DND-41 (cell line): ENCODE results near the gene ARMC9.

Experiments
- ATAC-seq: fragments of 200-7000 bp; cut with Tn5 transposase; 3 replicates; pipeline ENCODE4 v1.9.1; 2021; ENCODE audit warnings: low read depth; ENCODE audit not compliant: insufficient read depth
- DNase-seq: peaks from one replicate; pipeline ENCODE4 v3.0.0-alpha.2; 2020
- H2AFZ ChIP-seq: 2 replicates; pipeline ENCODE4 v1.6.0; 2012; ENCODE audit warnings: low read depth, low read length
- H3K27ac ChIP-seq: 2 replicates; pipeline ENCODE4 v1.5.1; 2012; ENCODE audit warnings: low read length, inconsistent platforms
- H3K27me3 ChIP-seq: fragments of 200-600 bp; sonication (generic); 2 replicates; pipeline ENCODE4 v1.6.0; 2012; ENCODE audit warnings: low read length, mild to moderate bottlenecking, inconsistent platforms; ENCODE audit not compliant: insufficient read depth, poor library complexity
- H3K36me3 ChIP-seq: 2 replicates; pipeline ENCODE4 v1.5.1; 2012; ENCODE audit warnings: low read length, inconsistent platforms; ENCODE audit not compliant: insufficient read depth
- H3K4me1 ChIP-seq: 2 replicates; pipeline ENCODE4 v1.5.1; 2012; ENCODE audit warnings: mild to moderate bottlenecking, low read length; ENCODE audit not compliant: insufficient read depth
- H3K4me2 ChIP-seq: 2 replicates; pipeline ENCODE4 v1.6.0; 2012; ENCODE audit warnings: mild to moderate bottlenecking, moderate library complexity, low read length, inconsistent platforms; ENCODE audit not compliant: insufficient read depth
- H3K4me3 ChIP-seq, 2 experiments: fragments of 200-600 bp in 1 of 2; shearing (Covaris generic) in 1 of 2; 2 replicates each; pipeline ENCODE4 v1.5.1; 2012 to 2016; ENCODE audit warnings: inconsistent platforms in 2 of 2, low read length in 2 of 2, mild to moderate bottlenecking in 2 of 2, low read depth in 1 of 2, moderate library complexity in 1 of 2
- H3K79me2 ChIP-seq: 2 replicates; pipeline ENCODE4 v1.6.0; 2012; ENCODE audit warnings: low read length, inconsistent platforms; ENCODE audit not compliant: insufficient read depth
- H3K9ac ChIP-seq: 2 replicates; pipeline ENCODE4 v1.6.0; 2012; ENCODE audit warnings: low read depth, mild to moderate bottlenecking, inconsistent platforms, low read length, moderate library complexity
- H3K9me3 ChIP-seq: 2 replicates; pipeline ENCODE4 v1.5.1; 2012; ENCODE audit warnings: low read length, moderate library complexity, mild to moderate bottlenecking, inconsistent platforms; ENCODE audit not compliant: insufficient read depth, severe bottlenecking
- H4K20me1 ChIP-seq: 2 replicates; pipeline ENCODE4 v1.6.0; 2012; ENCODE audit warnings: low read length; ENCODE audit not compliant: insufficient read depth
- EZH2 ChIP-seq: IDR thresholded peaks from 3 replicates; pipeline ENCODE4 v1.6.1; 2012; ENCODE audit warnings: borderline replicate concordance, low read depth, mild to moderate bottlenecking, moderate library complexity, low read length, inconsistent platforms; ENCODE audit not compliant: severe bottlenecking
- TF ChIP-seq, protein P1 (sequence below): IDR thresholded peaks from 2 replicates; pipeline ENCODE4 v1.5.1; 2012; ENCODE audit warnings: borderline replicate concordance, low read length, moderate library complexity, mild to moderate bottlenecking; ENCODE audit not compliant: poor library complexity, severe bottlenecking; ENCODE audit errors: extremely low read depth

ARMC9 gene

DNA sequence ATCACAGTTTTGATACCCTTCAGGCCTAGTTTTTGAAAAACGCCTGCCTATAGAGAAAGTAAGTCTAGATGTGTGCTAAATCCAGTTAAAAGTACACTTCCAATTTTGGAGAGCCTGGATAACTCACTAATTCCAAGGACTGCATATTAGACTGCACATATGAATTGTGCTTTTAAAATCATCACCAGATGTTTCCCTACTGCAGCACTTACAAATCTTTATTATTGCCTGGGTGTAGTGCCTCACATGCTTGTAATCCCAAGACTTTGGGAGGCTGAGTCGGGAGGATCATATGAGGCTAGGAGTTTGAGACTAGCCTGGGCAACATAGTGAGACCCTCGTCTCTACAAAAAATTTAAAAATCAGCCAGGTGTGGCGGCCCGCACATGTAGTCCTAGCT, 37.7 kb upstream of the ARMC9 start:
- peaks cover 78% of the 10 kb centered on the region for H3K36me3 ChIP-seq
- H3K27ac ChIP-seq, result no peak overlapping the region

DNA sequence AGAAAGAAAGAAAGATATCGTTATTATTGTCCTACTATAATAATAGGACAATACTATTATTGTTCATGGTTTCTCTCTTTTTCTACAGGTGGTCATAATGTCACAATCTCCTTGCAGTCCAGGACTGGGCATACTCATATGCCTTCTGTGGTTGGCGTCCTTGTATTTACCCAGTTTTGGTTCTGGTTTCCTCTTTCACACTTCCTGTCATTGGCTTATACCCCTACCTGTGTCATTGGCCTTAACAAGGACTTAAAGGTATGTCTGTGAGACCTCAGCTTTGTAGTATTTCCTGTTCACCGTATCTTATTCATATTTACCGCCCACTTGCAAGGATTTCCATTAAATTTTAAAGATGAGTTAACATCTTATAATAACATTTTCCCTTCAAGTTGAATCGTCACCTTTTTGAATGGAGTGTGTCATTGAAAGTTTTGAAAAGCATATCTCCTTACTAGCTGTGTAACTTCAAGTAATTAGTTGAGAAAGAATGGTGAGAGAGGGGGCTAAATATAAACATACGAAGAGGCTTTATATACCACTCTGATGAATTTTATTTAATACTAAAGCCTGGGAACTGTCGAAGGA, 37.1 kb upstream of the ARMC9 start:
- ATAC-seq (no peak), DNase-seq (no peak)
- no peaks in the 10 kb centered on the region for H3K9me3 ChIP-seq
- no peak for TF ChIP-seq EZH2
- TF ChIP-seq, protein P1, sequence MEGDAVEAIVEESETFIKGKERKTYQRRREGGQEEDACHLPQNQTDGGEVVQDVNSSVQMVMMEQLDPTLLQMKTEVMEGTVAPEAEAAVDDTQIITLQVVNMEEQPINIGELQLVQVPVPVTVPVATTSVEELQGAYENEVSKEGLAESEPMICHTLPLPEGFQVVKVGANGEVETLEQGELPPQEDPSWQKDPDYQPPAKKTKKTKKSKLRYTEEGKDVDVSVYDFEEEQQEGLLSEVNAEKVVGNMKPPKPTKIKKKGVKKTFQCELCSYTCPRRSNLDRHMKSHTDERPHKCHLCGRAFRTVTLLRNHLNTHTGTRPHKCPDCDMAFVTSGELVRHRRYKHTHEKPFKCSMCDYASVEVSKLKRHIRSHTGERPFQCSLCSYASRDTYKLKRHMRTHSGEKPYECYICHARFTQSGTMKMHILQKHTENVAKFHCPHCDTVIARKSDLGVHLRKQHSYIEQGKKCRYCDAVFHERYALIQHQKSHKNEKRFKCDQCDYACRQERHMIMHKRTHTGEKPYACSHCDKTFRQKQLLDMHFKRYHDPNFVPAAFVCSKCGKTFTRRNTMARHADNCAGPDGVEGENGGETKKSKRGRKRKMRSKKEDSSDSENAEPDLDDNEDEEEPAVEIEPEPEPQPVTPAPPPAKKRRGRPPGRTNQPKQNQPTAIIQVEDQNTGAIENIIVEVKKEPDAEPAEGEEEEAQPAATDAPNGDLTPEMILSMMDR, result no peak
- H3K4me2 ChIP-seq, result no peak overlapping the region
- no peaks in the 10 kb centered on the region for H3K4me1 ChIP-seq
- H2AFZ ChIP-seq, result no peak overlapping the region
- no peaks in the 10 kb centered on the region for H3K79me2 ChIP-seq
- peaks cover 84% of the 10 kb centered on the region for H3K36me3 ChIP-seq
- no peak overlapping the region for H3K4me3 ChIP-seq
- H3K27me3 ChIP-seq, result no peaks in the 10 kb centered on the region
- H4K20me1 ChIP-seq, result no peaks in the 10 kb centered on the region
- H3K9ac ChIP-seq, result no peak overlapping the region
- H3K27ac ChIP-seq, result no peak overlapping the region

More for the DNA sequence above, 37.7 kb upstream of the ARMC9 start:
- Histone ChIP-seq H3K4me2 (no peak overlapping the region), H3K4me1 (no peaks in the 10 kb centered on the region), H3K79me2 (no peaks in the 10 kb centered on the region), H4K20me1 (no peaks in the 10 kb centered on the region), H3K4me3 (no peak overlapping the region), H3K9ac (no peak overlapping the region), H3K9me3 (no peaks in the 10 kb centered on the region), H2AFZ (no peak overlapping the region), H3K27me3 (no peaks in the 10 kb centered on the region)
- DNase-seq (no peak), ATAC-seq (no peak)
- TF ChIP-seq, protein P1, result no peak
- no peak for TF ChIP-seq EZH2

DNA sequence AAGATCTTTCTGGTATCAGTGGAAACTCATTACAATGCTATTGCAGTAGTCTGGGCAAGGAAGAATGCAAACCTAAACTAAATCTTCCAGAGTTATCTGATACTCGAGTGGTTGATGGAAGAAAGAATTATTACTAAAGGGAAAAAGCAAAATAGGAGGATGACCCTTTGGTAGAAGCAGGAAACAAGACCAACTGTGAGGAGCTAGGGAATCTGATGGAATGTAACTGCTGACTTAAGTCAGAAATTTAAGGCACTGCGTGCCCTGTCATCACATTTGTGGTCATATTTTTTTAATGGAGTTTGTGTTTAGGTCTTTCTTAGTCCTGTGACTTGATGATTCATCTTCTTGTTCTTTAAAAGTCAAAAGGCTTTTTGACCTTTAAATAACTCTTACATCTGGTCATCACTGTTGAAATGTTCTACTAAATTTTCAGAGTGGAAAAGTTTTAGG, 36.5 kb upstream of the ARMC9 start:
- H3K27me3 ChIP-seq, result no peaks in the 10 kb centered on the region

More for the DNA sequence above, 36.5 kb upstream of the ARMC9 start:
- H3K9me3 ChIP-seq, result no peaks in the 10 kb centered on the region
- no peak overlapping the region for H3K27ac ChIP-seq
- no peak overlapping the region for H3K9ac ChIP-seq
- H4K20me1 ChIP-seq, result no peaks in the 10 kb centered on the region
- H3K4me1 ChIP-seq, result no peaks in the 10 kb centered on the region
- no peak overlapping the region for H3K4me3 ChIP-seq
- no peak overlapping the region for H3K4me2 ChIP-seq
- no peak for TF ChIP-seq EZH2
- TF ChIP-seq, protein P1, result no peak
- DNase-seq, result no peak
- H3K79me2 ChIP-seq, result no peaks in the 10 kb centered on the region
- no peak overlapping the region for H2AFZ ChIP-seq
- peaks cover 87% of the 10 kb centered on the region for H3K36me3 ChIP-seq
- ATAC-seq, result no peak
